ENCODE measurements around the gene CHRNA4. TPM values are rescaled to one million over a fixed set of nuclear protein-coding genes. Genes with fewer than 3 reads are reported as not detected.

Gene CHRNA4
- total RNA-seq, 2 donors from 2014 or later: not detected

DNA sequence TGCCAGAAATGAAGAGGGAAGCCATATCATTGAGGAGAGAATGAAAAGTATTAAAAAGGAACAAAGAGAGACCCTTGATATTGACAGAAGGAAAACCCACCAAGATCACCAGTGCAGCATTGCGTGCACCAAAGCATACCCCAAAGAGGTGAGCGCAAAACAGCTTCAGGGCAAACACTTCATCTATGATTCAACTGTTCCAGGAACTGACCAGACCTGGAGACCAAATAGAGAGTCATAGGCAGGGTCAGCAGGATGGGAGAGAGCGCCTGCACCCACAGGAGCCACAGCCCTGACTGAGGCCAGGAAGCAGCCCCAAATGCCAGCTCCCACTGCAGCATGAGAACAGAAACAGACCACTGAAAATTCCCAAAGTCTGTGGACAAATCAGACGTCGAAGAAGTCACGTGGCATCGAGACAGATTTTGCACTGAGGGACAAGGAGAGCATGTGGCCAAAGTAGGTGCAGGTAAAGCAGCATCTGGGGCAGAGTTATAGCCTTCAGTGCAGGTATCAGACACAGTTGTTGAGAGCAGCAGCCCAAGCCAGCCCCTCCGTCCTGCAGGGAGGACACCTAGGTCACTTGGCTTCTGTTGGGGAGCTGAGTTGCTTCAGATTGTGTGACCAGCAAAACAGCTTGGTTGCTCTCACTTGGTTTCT is 29.3 kb downstream of the CHRNA4 start:
- Histone ChIP-seq H3K27me3 (replicated peaks; ENCODE audit: insufficient read depth) (no peaks in the 10 kb centered on the region), H3K9me3 (no peaks in the 10 kb centered on the region), H3K27ac (no peak overlapping the region), H3K4me1 (ENCODE audit: control insufficient read depth in 1 of 2, low read depth in 2 of 2) (no peaks in the 10 kb centered on the region), H3K36me3 (no peaks in the 10 kb centered on the region), H3K4me3 (no peak overlapping the region)
- ATAC-seq (ENCODE audit: insufficient number of reproducible peaks, low FRiP score, low read depth) (no peak), DNase-seq (ENCODE audit: low spot score) (no peak)
- TF ChIP-seq CTCF (IDR thresholded peaks at IDR 0.05): no peak

DNA sequence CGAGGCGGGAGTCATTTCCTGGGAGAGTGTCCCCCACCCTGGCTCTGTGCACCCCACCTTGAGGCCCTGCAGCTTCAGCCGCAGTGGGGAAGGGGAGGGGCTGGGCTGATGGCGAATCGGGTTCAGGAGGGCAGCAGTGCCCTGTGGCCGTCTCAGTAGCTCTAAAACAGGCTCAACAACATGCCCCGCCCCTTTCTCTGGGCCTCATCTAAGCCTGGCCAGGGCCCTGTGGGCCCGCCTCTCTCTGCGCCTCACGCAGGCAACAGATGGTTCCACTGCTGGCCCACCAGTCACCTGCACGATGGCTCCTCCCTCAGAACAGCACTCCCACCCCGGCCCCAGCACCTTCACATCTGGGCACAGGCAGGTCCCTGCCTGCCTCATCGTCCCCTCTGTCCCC is 30.2 kb downstream of the CHRNA4 start:
- no peak overlapping the region for H3K27ac ChIP-seq
- H3K9me3 ChIP-seq: no peaks in the 10 kb centered on the region
- no peak overlapping the region for H3K4me3 ChIP-seq
- no peaks in the 10 kb centered on the region for H3K4me1 ChIP-seq (ENCODE audit: control insufficient read depth in 1 of 2, low read depth in 2 of 2)
- no peaks in the 10 kb centered on the region for H3K27me3 ChIP-seq (replicated peaks; ENCODE audit: insufficient read depth)
- TF ChIP-seq CTCF (IDR thresholded peaks at IDR 0.05): no peak
- DNase-seq (ENCODE audit: low spot score) (no peak), ATAC-seq (ENCODE audit: insufficient number of reproducible peaks, low FRiP score, low read depth) (no peak)
- H3K36me3 ChIP-seq: no peaks in the 10 kb centered on the region

DNA sequence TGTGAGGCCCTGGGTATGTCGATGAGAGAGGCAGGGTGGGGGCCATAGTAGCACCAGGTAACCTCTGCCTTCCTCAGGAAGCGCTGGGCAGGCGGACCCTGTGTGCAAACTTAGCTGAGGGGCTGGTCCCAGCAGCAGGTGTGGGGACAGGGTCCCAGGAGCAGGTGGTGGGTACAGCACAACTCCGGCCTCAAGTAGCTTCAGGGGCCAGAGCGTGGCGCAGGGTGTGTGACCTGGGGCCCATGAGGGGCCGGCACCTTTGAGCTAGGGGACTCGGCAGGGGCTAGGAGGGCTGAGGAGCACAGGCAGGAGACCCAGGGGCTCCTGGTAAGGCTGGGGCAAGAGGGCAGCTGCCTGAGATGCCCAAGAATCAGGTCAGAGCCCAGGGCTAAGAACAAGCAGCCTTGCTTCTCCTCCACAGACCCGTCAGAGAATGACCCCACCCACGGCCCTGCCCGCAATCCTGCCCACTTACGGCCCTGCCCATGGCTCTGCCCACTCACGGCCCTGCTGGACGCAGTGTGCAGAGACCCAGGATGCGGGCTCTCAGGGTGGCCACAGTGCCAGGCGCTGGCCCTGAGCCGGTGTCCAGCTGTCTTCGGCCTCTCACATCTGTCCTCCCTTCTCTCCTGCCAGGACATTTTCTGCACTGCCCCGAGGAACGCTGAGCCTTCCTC is 30.9 kb downstream of the CHRNA4 start:
- Histone ChIP-seq H3K9me3 (no peaks in the 10 kb centered on the region), H3K27me3 (replicated peaks; ENCODE audit: insufficient read depth) (no peaks in the 10 kb centered on the region), H3K27ac (no peak overlapping the region), H3K4me1 (ENCODE audit: control insufficient read depth in 1 of 2, low read depth in 2 of 2) (no peaks in the 10 kb centered on the region), H3K4me3 (no peak overlapping the region), H3K36me3 (no peaks in the 10 kb centered on the region)
- ATAC-seq (ENCODE audit: insufficient number of reproducible peaks, low FRiP score, low read depth): no peak
- no peak for DNase-seq (ENCODE audit: low spot score)
- no peak for TF ChIP-seq CTCF (IDR thresholded peaks at IDR 0.05)

- Histone ChIP-seq H3K36me3 (no peaks in the 10 kb centered on the region), H3K4me1 (ENCODE audit: control insufficient read depth in 1 of 2, low read depth in 2 of 2) (no peaks in the 10 kb centered on the region), H3K9me3 (no peaks in the 10 kb centered on the region), H3K4me3 (no peak overlapping the region), H3K27me3 (replicated peaks; ENCODE audit: insufficient read depth) (no peaks in the 10 kb centered on the region), H3K27ac (no peak overlapping the region)
- TF ChIP-seq CTCF (IDR thresholded peaks at IDR 0.05): no peak
- DNase-seq (ENCODE audit: low spot score): no peak
- no peak for ATAC-seq (ENCODE audit: insufficient number of reproducible peaks, low FRiP score, low read depth)
These were observed 31.6 kb downstream of the CHRNA4 start for GRCh38 chr20:63329331-63330083.

- no peak for ATAC-seq (ENCODE audit: insufficient number of reproducible peaks, low FRiP score, low read depth)
These were observed 32.4 kb downstream of the CHRNA4 start for GRCh38 chr20:63328718-63329275.

More at GRCh38 chr20:63328718-63329275, 32.4 kb downstream of the CHRNA4 start:
- no peak for TF ChIP-seq CTCF (IDR thresholded peaks at IDR 0.05)
- H3K4me1 ChIP-seq (ENCODE audit: control insufficient read depth in 1 of 2, low read depth in 2 of 2): no peaks in the 10 kb centered on the region
- H3K27me3 ChIP-seq (replicated peaks; ENCODE audit: insufficient read depth): no peaks in the 10 kb centered on the region
- no peak overlapping the region for H3K4me3 ChIP-seq
- DNase-seq (ENCODE audit: low spot score): no peak
- no peaks in the 10 kb centered on the region for H3K9me3 ChIP-seq
- H3K27ac ChIP-seq: no peak overlapping the region
- H3K36me3 ChIP-seq: no peaks in the 10 kb centered on the region
